GM18498 (cell line): ENCODE data around the gene SNX6.
"Not testable (repeated sequence)": the region's sequence is repeated elsewhere in the genome, so short reads cannot be mapped to it uniquely, and the experiment has no call there.

Experiments used
- ATAC-seq: cut with Tn5 transposase; IDR thresholded peaks from one replicate; pipeline ENCODE4 v1.9.1; 2021; ENCODE audit warnings: mild to moderate bottlenecking, moderate library complexity; ENCODE audit not compliant: unreplicated experiment

SNX6 gene

DNA sequence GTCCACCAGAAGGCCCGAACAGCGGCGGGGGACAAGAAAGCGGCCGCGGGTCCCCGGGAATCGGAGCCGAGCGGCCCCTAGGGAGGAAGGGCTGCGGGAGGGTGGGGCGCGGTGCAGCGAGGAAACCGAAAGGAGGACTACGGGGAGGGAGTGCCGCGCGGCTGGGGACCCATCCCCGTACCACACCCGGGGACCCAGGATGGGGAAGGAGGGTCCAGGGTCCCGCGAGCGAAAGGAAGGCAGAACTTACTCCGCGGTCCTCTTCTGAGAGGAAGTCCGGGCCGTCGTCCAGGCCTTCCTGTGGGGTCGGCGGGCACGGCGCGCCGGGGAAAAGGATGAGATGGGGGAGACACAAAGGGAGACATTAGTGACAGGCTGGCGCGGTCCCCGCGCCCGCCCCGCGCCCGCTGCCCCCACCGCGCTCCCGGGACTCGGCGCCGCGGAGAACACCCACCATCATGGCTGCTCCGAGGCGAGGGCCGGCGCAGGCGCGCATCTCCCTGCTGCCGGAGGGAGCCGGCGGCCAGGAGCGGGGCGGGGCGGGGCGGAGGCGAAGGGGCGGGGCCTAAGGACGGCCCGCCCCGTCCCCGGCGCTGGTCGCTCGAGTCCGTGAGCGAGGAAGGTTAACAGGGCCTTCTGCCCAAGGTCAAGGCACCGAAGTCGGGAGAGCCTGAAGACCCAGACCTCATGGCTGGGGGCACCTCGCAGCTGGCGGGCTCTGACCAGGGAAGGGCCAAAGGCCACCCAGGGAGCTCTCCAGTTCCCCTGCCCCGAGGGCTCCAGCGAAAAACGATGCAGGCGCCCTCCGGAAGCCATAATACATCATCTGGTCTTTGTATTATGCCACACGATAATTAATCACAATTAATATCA lies at the start of gene SNX6:
TSS of gene SNX6 (minus strand) at position 492 of the 873 bp plus-strand sequence. CDS start at position 460, 32 bp downstream.
- ATAC-seq = peak; percentile 96

DNA sequence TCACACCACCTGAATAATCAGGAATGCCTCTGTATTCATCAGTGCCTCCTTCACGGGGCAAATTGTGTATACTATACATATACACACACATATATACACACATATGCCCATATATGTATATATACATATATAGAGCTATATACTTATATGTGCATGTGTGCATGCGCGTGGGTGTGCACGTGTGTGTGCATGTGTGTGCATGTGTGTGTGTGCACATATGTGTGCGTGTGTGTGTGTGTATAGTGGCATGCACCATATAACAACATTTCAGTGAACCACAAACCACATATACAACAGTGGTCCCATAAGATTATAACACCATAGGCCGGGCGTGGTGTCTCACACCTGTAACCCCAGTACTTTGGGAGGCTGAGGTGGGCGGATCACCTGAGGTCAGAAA lies 48.8 kb upstream of the SNX6 start:
- ATAC-seq = no peak

DNA sequence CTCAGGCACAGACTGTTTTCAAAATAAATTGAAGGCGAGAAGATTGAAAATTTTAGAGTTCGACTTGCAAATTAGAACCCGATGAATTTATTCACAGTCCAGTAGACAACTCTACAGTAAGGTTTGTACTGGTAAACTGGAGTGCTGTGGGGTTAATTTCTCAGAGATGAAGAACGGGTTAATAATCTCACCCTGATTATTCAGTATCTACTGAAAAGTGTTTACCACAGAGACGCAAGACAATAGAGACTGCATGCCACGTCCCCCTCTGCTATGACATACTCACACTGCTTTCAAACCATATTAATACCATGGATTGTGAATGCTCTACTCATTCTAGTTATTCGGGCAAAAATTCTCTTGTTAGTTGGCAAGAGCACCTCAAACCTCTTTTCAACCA lies 48.4 kb upstream of the SNX6 start:
- ATAC-seq = no peak

DNA sequence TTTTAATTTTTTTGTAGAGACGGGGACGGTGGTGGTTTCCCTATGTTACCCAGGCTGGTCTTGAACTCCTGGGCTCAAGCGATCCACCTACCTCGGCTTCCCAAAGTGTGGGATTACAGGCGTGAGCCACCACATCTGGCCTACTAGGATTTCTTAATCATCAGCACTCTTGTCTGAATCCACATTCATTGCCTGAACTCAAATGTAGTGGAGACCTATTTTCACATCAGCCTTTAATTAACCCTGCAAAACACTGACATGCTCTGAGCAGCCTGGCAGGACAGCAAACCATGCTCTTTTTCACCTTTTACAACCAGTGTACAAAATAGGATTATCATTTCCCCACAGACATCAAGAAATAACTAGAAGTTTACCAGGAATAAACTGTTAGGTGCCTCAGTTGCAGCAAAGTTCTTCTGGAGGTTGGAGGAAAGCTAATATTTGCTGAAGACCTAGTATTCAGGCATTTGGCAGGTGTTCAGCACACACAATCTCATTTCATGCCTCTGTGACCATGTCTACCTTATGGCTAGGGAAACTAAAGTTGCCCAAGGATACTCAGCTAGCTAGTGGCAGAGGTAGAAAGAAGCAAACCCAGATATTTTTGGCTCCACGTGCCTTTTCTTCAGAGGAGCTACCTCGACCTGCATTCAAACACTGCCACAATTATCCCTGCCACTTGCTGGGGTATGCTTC lies 46.7 kb upstream of the SNX6 start:
- no peak for ATAC-seq

DNA sequence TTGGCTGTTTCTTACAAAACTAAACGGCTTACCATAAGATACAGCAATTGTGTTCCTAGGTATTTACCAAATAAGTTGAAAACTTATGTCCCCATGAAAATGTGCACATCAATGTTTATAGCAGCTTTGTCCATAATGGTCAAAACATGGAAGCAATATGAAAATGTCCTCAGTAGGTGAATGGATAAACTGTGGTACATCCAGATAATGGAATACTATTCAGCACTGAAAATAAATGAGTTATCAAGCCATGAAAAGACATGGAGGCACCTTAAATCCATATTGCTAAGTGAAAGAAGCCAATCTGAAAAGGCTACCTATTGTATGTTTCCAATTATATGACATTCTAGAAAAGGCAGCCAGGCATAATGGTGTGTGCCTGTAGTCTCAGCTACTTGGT lies 43.8 kb upstream of the SNX6 start:
- ATAC-seq = no peak

DNA sequence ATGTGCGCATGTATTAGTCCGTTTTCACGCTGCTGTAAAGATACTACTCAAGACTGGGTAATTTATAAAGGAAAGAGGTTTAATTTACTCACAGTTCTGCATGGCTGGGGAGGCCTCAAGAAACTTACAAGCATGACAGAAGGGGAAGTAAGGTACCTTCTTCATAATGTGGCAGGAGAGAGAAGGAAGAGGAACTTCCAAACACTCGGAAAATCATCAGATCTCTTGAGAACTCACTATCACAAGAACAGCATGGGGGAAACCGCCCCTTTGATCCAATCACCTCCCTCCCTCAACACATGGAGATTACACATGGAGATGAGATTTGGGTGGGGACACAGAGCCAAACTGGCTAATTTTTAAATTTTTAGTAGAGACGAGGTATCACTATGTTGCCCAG lies 41.8 kb upstream of the SNX6 start:
- ATAC-seq = no peak

DNA sequence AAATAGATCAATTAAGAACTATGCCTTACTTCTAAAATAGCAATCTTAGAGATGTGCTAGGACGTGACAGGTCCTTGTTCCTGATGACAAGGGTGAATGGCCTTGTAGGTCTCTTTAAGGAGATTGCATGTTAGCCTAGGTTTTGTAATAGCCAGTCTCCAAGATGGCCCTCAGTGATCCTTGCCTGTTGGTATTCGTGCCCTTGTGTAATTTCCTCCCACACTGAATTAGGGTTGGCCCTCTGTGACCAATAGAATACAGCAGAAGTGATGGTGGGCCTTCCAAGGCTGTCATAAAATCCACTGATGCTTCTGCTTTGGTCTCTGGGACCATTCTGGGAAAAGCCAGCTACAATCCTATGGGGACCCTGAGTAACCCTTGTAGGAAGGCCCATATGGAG lies 38.2 kb upstream of the SNX6 start:
- no peak for ATAC-seq

DNA sequence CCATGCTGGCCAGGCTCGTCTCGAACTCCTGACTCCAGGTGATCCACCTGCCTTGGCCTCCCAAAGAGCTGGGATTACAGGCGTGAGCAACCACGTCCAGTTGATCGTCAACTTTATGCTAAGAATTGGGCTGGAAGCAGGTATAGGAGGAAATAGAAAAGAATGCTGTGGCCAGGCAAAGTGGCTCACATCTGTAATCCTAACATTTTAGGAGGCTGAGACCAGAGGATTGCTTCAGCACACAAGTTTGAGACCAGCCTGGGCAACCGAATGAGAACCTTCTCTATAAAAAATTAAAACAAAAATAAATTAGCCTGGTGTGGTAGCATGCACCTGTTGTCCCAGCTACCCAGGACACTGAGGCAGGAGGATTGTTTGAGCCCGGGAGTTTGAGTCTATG lies 37.1 kb upstream of the SNX6 start:
- no peak for ATAC-seq

DNA sequence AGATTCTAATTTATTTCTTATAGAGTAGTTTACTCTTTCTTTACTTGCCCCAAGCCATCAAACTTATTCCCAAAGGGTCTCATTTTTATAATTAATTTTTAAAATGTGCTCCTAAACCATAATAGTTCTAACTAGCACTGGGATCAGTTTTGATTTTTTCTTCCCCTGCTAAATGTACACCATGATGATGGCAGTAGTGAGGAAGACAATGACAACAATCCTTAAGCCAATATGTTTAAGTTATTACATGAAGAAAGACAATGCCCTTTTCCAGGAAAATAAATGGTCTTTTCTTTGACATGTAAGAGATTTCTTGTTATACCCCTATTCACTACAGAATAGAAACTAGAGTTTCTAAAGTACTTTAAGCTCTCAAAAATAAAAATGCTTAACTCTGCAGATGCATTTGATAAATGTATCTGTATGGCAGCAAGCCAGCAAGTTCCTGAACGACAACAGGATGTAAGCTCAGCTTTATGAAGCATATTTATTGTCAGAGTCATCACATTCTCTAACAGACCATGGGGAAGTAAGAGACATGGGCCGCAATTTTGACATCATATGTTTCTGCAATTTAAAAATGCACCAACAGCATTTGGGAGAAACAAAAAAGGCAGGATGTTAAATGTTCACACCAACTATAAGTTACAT lies 36.0 kb upstream of the SNX6 start:
- no peak for ATAC-seq

DNA sequence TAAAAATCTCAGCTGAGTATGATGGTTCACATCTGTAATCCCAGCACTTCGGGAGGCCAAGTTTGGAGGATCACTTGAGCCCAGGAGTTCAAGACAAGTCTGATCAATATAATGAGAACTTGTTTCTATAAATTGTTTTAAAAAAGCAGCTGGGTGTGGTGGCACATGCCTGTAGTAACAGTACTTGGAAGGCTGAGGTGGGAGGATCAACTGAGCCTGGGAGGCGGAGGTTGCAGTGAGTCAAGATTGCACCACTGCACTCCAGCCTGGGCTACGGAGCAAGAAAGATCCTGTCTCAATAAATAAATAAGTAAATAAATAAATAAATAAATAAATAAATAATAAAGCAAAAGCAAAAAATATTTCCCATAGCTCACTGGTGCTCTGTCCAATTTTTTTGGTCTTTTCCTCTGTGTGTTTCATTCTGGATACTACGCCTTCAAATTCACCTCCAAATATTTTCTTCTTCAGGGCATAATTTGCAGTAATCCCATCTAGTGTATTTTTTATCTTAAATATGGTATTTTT lies 32.7 kb upstream of the SNX6 start:
- ATAC-seq = no peak

DNA sequence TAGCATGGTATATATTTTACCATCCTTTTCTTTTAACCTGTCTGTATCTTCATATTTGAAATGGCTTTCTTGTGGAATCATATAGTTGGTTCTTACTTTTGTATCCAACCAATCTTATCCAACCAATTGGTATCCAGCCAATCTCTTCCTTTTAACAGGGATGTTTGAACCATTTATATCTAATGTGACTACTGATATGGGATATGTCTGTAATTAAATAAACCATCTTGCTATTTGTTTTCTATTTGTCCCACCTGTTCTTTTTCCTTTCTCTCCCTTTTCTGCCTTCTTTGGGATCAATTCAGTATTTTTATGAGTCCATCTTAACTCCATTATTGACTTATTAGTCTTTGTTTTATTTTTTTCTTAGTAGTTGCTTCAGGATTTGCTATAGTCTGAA lies 30.8 kb upstream of the SNX6 start:
- no peak for ATAC-seq

DNA sequence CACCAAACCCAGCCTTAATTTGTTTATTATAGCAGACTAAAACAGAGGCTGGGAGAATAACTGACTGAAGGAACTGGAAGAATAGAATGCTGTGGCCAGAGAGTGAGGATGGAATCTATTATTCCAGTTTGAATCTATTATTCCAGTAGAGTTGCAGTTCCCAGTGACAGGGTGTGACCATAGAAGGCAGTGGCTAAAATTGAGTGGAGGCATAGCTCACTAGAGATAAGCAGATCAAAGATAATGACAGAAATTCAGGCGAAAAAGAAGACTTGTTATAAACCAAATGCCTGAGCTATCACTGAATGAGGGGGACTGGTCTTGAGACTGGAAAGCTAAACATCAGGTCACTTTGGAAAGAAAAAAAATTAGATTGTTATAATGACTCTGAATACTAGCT lies 26.0 kb upstream of the SNX6 start:
- ATAC-seq = no peak

DNA sequence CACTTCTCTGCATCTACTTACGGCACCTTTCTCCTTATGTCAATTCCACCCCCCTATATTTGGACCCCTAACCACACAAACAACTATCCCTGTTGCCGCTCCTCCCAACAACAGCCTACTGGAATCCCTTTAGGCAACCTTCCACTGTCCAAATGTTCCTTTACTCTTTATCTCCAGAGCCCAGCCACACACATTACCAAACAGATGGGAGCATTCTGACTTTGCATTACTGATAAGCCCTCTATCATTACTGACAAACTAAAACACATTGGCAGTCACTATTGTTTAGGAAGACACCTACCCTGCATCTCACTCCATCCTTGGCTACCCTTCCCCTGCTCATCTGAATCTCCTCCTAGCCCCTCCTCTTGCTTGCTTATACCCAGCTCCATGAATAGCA lies 23.1 kb upstream of the SNX6 start:
- not testable (repeated sequence) for ATAC-seq

DNA sequence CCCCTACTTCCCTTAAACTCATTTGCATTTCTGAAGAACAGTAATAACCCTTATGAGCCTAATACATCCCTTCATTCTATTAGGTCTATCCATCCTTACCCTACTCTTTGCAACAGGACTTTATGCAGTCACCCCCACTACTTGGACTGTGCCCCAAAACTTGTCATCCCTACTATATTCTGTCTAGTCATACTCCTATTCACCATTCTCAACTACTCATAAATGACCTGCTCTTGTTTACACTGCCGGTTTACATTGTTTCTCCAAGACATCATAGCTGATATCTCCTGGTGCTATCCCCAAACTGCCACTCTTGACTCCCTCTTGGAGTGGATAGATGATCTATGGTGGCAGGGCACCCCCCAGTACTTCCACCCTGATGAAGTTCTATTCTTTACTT lies 22.4 kb upstream of the SNX6 start:
- not testable (repeated sequence) for ATAC-seq

DNA sequence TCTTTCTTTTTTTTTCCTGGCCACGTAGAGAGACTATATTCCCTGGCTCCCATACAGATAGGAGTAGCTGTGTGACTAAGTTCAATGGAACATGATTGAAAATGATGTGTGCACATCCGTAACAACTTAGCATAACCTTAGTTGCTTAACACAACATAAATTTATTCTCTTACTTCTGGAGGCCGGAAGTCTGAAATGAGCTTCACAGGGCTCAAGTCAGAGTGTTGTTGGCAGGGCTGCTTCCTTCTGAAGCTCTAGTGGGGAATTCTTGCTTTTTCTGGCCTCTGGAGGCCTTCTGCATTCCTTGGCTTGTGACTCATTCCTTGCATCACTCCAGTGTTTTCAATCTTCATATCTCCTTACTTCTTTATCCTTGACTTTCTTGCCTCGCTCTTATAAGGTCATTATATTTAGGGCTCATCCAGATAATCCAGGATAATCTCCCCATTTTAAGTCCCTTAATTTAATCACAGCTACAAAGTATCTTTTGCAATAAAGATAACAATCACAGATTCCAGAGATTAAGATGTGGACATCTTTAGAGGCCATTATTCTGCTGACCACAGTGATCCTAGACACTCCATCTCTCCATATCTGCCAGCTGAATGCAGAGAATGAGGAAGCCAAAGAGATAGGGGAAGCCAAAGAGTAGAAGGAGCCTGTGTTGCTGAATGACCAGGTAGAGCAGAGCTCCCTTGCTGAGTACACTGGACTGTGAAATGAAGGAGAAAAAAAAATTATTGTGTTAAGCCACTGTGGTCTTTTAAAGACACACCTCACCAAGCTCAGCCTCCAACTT lies 21.0 kb upstream of the SNX6 start:
- no peak for ATAC-seq

DNA sequence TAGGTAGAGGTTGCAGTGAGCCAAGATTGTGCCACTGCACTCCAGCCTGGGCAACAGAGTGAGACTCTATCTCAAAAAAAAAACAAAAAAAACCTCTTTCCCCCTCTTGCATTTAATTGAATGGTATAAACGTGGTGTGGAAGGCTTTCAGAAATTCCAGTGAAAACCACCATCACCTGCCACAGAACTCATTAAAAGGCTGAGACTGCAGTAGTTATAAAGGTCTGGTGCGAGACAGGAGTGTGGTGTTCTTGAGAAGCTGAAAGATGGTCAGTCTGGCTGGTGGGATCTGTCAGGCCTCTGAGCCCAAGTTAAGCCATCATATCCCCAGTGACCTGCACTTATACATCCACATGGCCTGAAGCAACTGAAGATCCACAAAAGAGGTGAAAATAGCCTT lies 20.1 kb upstream of the SNX6 start:
- not testable (repeated sequence) for ATAC-seq

DNA sequence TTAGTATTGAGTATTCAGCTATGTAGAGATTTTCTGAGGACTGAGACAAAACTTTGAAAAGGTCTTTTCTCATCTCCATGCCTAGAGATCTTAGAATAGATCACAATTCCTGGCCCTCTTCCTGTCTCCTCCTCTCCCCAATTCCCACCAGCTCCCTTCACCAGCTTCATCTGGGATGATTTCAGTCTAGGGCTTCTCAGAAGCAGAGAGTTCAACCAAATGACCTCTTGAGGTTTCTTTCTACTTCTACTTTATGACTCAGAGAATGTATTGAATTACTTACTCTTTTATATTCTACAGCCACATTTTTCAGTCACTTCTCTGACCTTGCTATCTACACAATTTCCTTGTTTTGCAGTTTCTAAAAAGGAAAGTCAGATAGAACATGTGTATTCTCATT lies 19.4 kb upstream of the SNX6 start:
- no peak for ATAC-seq

DNA sequence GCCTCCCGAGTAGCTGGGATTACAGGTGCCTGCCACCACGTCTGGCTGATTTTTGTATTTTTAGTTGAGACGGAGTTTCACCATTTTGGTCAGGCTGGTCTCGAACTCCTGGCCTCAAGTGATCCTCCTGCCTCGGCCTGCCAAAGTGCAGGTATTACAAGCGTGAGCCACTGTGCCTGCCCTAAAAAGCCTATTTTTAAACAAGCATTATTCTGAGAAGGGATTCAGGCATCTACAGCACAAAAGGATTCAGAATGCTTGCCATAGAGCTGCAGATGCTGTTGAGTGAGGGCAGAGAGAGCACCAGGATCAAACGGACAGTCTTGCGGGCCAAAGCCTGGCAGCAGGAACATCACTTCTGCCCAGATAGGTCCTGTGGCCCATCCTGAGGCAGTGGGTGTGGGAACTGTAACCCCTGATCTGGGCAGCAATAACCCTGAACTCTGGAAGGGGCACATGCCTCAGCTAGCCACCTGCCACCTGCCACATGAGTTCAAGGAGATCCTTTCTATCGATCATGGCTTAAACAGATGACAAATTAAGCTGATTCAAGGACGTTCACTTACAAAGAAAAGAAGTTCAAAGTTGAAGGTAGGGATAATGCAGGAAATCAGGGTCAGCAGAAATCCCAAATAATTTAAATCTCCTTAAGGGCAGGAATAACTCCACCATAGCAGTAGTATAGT lies 16.8 kb upstream of the SNX6 start:
- no peak for ATAC-seq

DNA sequence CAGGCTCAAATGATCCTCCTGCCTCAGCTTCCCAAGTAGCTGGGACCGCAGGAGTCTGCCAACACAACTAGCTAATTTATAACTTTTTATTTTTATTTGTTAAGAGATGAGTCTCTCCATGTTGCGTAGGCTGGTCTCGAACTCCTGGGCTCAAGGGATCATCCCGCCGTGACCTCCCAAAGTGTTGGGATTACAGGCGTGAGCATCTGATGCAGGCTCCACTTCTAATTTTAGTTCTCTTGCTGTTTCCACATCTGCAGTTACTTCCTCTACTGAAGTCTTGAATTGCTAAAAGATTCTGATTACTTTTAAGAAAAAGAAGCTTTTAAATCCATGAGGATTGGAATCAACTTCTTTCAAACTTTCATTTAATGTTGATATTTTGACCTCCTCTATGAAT lies 13.4 kb upstream of the SNX6 start:
- no peak for ATAC-seq

DNA sequence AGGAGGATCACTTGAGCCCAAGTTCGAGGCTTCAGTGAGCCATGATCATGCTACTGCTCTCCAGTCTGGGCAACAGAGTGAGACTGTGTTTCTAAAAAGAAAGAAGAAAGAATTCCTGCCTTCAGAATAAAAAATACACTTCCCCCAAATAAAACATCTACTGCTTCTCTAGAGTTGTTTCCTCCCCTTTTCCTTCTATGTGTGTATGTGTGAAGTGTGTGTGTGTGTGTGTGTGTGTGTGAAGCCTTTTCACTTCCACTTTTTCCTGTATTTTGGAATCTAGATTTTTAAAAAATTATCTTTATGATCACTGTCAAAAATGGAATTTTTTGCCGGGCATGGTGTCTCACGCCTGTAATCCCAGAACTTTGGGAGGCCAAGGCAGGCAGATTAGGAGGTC lies 12.6 kb upstream of the SNX6 start:
- no peak for ATAC-seq
